Measurements from ENCODE around the gene ESYT3.

The ESYT3 gene

GRCh38 chr3:138400651-138401070, 33.8 kb upstream of the ESYT3 start:
- CTCF ChIA-PET: interaction anchor here (1.1 to 1.2 kb wide), 2 partner anchors 8 to 9 kb away, joined by 3 read pairs; no protein-coding TSS in a partner anchor
- H3K4me1 ChIP-seq (ENCODE audit: control insufficient read depth, insufficient read depth, low read length): no peaks in the 10 kb centered on the region
- no peak overlapping the region for H3K4me3 ChIP-seq (ENCODE audit: low read depth, low read length)
- POLR2A ChIA-PET: no interaction called here
- TF ChIP-seq ZNF558 (tag by site-specific recombination; IDR thresholded peaks at IDR 0.05) (no peak), ZNF692 (tag by site-specific recombination; IDR thresholded peaks at IDR 0.05) (no peak)
- H3K36me3 ChIP-seq (ENCODE audit: control insufficient read depth in 2 of 2, insufficient read depth in 1 of 2, low read length in 2 of 2): peaks cover 0 to 28% of the 10 kb centered on the region in 2 experiments; a peak in 1 of 3 replicates
- H3K9me3 ChIP-seq (ENCODE audit: control insufficient read depth, insufficient read depth, low read depth, low read length): no peaks in the 10 kb centered on the region
- no peak overlapping the region for H3K27ac ChIP-seq (ENCODE audit: extremely low read depth, low read depth, low read length)

GRCh38 chr3:138401834-138402233, 32.6 kb upstream of the ESYT3 start:
- peaks cover 0 to 28% of the 10 kb centered on the region in 2 experiments; a peak in 1 of 3 replicates for H3K36me3 ChIP-seq (ENCODE audit: control insufficient read depth in 2 of 2, insufficient read depth in 1 of 2, low read length in 2 of 2)
- CTCF ChIA-PET: no interaction called here
- H3K27ac ChIP-seq (ENCODE audit: extremely low read depth, low read depth, low read length): no peak overlapping the region
- TF ChIP-seq ZNF416 (tag by site-specific recombination; IDR thresholded peaks at IDR 0.05): no peak
- TF ChIP-seq ZNF248 (tag by site-specific recombination; IDR thresholded peaks at IDR 0.05): no peak
- no peak for TF ChIP-seq ZNF837 (tag by site-specific recombination; IDR thresholded peaks at IDR 0.05)
- no peak for TF ChIP-seq ZNF37A (tag by site-specific recombination; IDR thresholded peaks at IDR 0.05)
- TF ChIP-seq ZSCAN18 (tag by site-specific recombination; IDR thresholded peaks at IDR 0.05): no peak
- no peak for TF ChIP-seq ZNF335 (tag by site-specific recombination; conservative IDR thresholded peaks at IDR 0.05)
- no peak for TF ChIP-seq ZNF311 (tag by site-specific recombination; IDR thresholded peaks at IDR 0.05; ENCODE audit: borderline replicate concordance)
- TF ChIP-seq ZIC2 (tag by site-specific recombination; IDR thresholded peaks at IDR 0.05): no peak
- no peak for TF ChIP-seq ATF2 (tag by site-specific recombination; IDR thresholded peaks at IDR 0.05; ENCODE audit: low read depth)
- no peak for TF ChIP-seq ZNF660 (tag by site-specific recombination; IDR thresholded peaks at IDR 0.05)
- no peak for TF ChIP-seq EGR2 (tag by site-specific recombination; IDR thresholded peaks at IDR 0.05; ENCODE audit: low read depth)
- TF ChIP-seq IKZF3 (tag by site-specific recombination; IDR thresholded peaks at IDR 0.05): no peak
- TF ChIP-seq ZNF530 (tag by site-specific recombination; IDR thresholded peaks at IDR 0.05; ENCODE audit: low read depth): no peak
- no peak for TF ChIP-seq ZNF292 (tag by site-specific recombination; IDR thresholded peaks at IDR 0.05; ENCODE audit: borderline replicate concordance, low read depth)
- no peak for TF ChIP-seq ZNF239 (tag by site-specific recombination; IDR thresholded peaks at IDR 0.05)
- TF ChIP-seq PRDM1 (tag by site-specific recombination; IDR thresholded peaks at IDR 0.05): no peak
- no peak for TF ChIP-seq ZBTB6 (tag by site-specific recombination; IDR thresholded peaks at IDR 0.05)
- no peak for TF ChIP-seq ZNF692 (tag by site-specific recombination; IDR thresholded peaks at IDR 0.05)
- no peaks in the 10 kb centered on the region for H3K9me3 ChIP-seq (ENCODE audit: control insufficient read depth, insufficient read depth, low read depth, low read length)
- H3K4me3 ChIP-seq (ENCODE audit: low read depth, low read length): no peak overlapping the region
- no peaks in the 10 kb centered on the region for H3K4me1 ChIP-seq (ENCODE audit: control insufficient read depth, insufficient read depth, low read length)
- POLR2A ChIA-PET: no interaction called here
